A549 (cell line): ENCODE results near the gene TRAPPC4. TPM values are rescaled to one million over a fixed set of nuclear protein-coding genes. Genes with fewer than 3 reads are reported as not detected.

Experiments
- ATAC-seq, 2 experiments: fragments of 200-7000 bp in 1 of 2; fragments of >200 bp in 1 of 2; cut with Nextera tagmentation in 1 of 2; cut with Tn5 transposase in 1 of 2; 3 replicates each; pipeline versions ENCODE4 v1.8.0 to v1.9.1; 2018 to 2020; ENCODE audit warnings: mild to moderate bottlenecking in 1 of 2, moderate library complexity in 1 of 2
- CTCF ChIA-PET: fragments of 300-600 bp; sonication (Branson Sonifier 250); formaldehyde crosslinking; extraction: SDS; loops from one replicate; lab custom pipeline; 2021; ENCODE audit warnings: antibody characterized with exemption, inconsistent platforms; lab: Yijun Ruan, JAX
- POLR2A ChIA-PET: fragments of 350-600 bp; formaldehyde crosslinking; extraction: SDS; loops from one replicate; lab custom pipeline; 2021; ENCODE audit warnings: antibody characterized with exemption, inconsistent platforms; lab: Yijun Ruan, JAX
- DNase-seq, 2 experiments: peaks; one replicate each; pipeline versions ENCODE4 v3.0.0 to v3.0.0-alpha.2; 2011 to 2016; ENCODE audit warnings: low read depth in 1 of 2, low spot score in 1 of 2
- FAIRE-seq: peaks from 2 replicates; lab custom pipeline; 2011; peaks lifted over from hg19 to GRCh38; lab: Jason Lieb, UNC
- H3K27ac ChIP-seq, 2 experiments: fragments of >200 bp; sonication (Bioruptor Twin); formaldehyde crosslinking; 3 replicates each; pipeline ENCODE4 v1.5.1; 2016 to 2017
- H3K4me1 ChIP-seq: fragments of >200 bp; sonication (Bioruptor Twin); formaldehyde crosslinking; 3 replicates; pipeline ENCODE4 v1.6.1; 2016
- H3K4me2 ChIP-seq: fragments of >200 bp; sonication (Bioruptor Twin); formaldehyde crosslinking; 3 replicates; pipeline ENCODE4 v1.6.1; 2016
- H3K4me3 ChIP-seq: fragments of >200 bp; sonication (Bioruptor Twin); formaldehyde crosslinking; 3 replicates; pipeline ENCODE4 v1.5.1; 2016
- H3K9me3 ChIP-seq: fragments of >200 bp; sonication (Bioruptor Twin); formaldehyde crosslinking; 3 replicates; pipeline ENCODE4 v1.6.1; 2016
- BCL3 ChIP-seq: fragments of >200 bp; sonication (Bioruptor Twin); formaldehyde crosslinking; IDR thresholded peaks from 3 replicates; pipeline ENCODE4 v1.6.1; 2016
- CEBPB ChIP-seq, 2 experiments: fragments of >200 bp in 1 of 2; sonication (Bioruptor Twin) in 1 of 2; formaldehyde crosslinking in 1 of 2; IDR thresholded peaks; 2 replicates each; pipeline ENCODE4 v1.6.1; 2012 to 2016
- ELK1 ChIP-seq: fragments of 150-350 bp; IDR thresholded peaks from 2 replicates; pipeline ENCODE4 v1.6.1; 2014; ENCODE audit warnings: low read depth, mild to moderate bottlenecking, low read length
- FOSL2 ChIP-seq, 2 experiments: fragments of 450-650 bp in 1 of 2; fragments of >200 bp in 1 of 2; sonication (Bioruptor Twin) in 1 of 2; formaldehyde crosslinking; IDR thresholded peaks; 2 replicates each; pipeline versions ENCODE4 v1.5.0 to v1.6.1; 2016 to 2020; ENCODE audit warnings: mild to moderate bottlenecking in 1 of 2, moderate library complexity in 1 of 2
- HEYL ChIP-seq: fragments of 250-450 bp; sonication (Bioruptor Pico); IDR thresholded peaks from 2 replicates; pipeline ENCODE4 v1.8.0; 2021; ENCODE audit warnings: mild to moderate bottlenecking, moderate library complexity
- HOXB5 ChIP-seq: fragments of 250-450 bp; sonication (Bioruptor Pico); IDR thresholded peaks from 2 replicates; pipeline ENCODE4 v1.5.0; 2020; ENCODE audit warnings: mild to moderate bottlenecking, moderate library complexity
- JUN ChIP-seq, 2 experiments: fragments of >200 bp; sonication (Bioruptor Twin); formaldehyde crosslinking; IDR thresholded peaks; 2 replicates in 1 of 2; 3 replicates in 1 of 2; pipeline ENCODE4 v1.6.1; 2016 to 2017
- KDM5A ChIP-seq: fragments of 200-600 bp; sonication (generic); IDR thresholded peaks from 2 replicates; pipeline ENCODE4 v1.6.1; 2016; ENCODE audit warnings: antibody characterized with exemption, mild to moderate bottlenecking
- MAFK ChIP-seq: fragments of 450-650 bp; IDR thresholded peaks from 2 replicates; pipeline ENCODE4 v1.6.1; 2014; ENCODE audit not compliant: partially characterized antibody
- MAZ ChIP-seq: fragments of 150-350 bp; IDR thresholded peaks from 2 replicates; pipeline ENCODE4 v1.6.1; 2014; ENCODE audit warnings: antibody characterized with exemption, low read depth, low read length, borderline replicate concordance
- NPAS2 ChIP-seq: fragments of 250-450 bp; sonication (Bioruptor Pico); IDR thresholded peaks from 2 replicates; pipeline ENCODE4 v1.8.0; 2022; ENCODE audit warnings: mild to moderate bottlenecking, moderate library complexity, borderline replicate concordance
- NR3C1 ChIP-seq: fragments of >200 bp; sonication (Bioruptor Twin); formaldehyde crosslinking; IDR thresholded peaks from 3 replicates; pipeline ENCODE4 v1.6.1; 2017
- POLR2AphosphoS2 ChIP-seq: conservative IDR thresholded peaks from 2 replicates; pipeline ENCODE4 v1.6.1; 2012; ENCODE audit warnings: low read length, improper control_type of control experiment, inconsistent platforms
- RAD21 ChIP-seq, 2 experiments: fragments of >200 bp in 1 of 2; sonication (Bioruptor Twin) in 1 of 2; formaldehyde crosslinking in 1 of 2; IDR thresholded peaks in 1 of 2; conservative IDR thresholded peaks in 1 of 2; 2 replicates in 1 of 2; 3 replicates in 1 of 2; pipeline ENCODE4 v1.6.1; 2012 to 2018; ENCODE audit warnings: inconsistent platforms in 1 of 2
- RARB ChIP-seq: fragments of 250-450 bp; sonication (Bioruptor Pico); IDR thresholded peaks from 2 replicates; pipeline ENCODE4 v1.8.0; 2021; ENCODE audit warnings: mild to moderate bottlenecking, moderate library complexity
- REST ChIP-seq: fragments of 200-600 bp; sonication (generic); IDR thresholded peaks from 2 replicates; pipeline ENCODE4 v1.6.1; 2016; ENCODE audit warnings: antibody characterized with exemption, mild to moderate bottlenecking, moderate library complexity
- RNF2 ChIP-seq: fragments of 200-600 bp; sonication (generic); IDR thresholded peaks from 2 replicates; pipeline ENCODE4 v1.6.1; 2016; ENCODE audit warnings: low read depth, mild to moderate bottlenecking, antibody characterized with exemption, moderate library complexity, borderline replicate concordance
- SREBF2 ChIP-seq: fragments of 450-650 bp; IDR thresholded peaks from 2 replicates; pipeline ENCODE4 v1.6.1; 2014; ENCODE audit warnings: mild to moderate bottlenecking, moderate library complexity
- TFCP2L1 ChIP-seq: fragments of 250-450 bp; sonication (Bioruptor Pico); IDR thresholded peaks from 2 replicates; pipeline ENCODE4 v1.5.0; 2021; ENCODE audit warnings: mild to moderate bottlenecking
- ZFP36 ChIP-seq: fragments of 450-650 bp; IDR thresholded peaks from 2 replicates; pipeline ENCODE4 v1.6.1; 2014; ENCODE audit warnings: borderline replicate concordance; ENCODE audit not compliant: partially characterized antibody
- ZSCAN20 ChIP-seq: fragments of 250-450 bp; sonication (Bioruptor Pico); IDR thresholded peaks from 2 replicates; pipeline ENCODE4 v1.8.0; 2022; ENCODE audit warnings: mild to moderate bottlenecking, moderate library complexity
- WGBS: methylation state at CpG from one replicate; pipeline ENCODE4 v1.1.6; 2017; ENCODE audit errors: missing lambda C conversion rate; 5-methylcytosine and 5-hydroxymethylcytosine counted together
- polyA plus RNA-seq, 4 experiments: library from polyadenylated mRNA; depleted of rRNA in 3 of 4; stranded (reverse); fragments of >200 nt; fragmentation: RNase III in 1 of 4; extraction: RNeasy Plus Mini Kit Qiagen cat#74134 plus additional on column Dnase treatment in 1 of 4; gene quantifications; 2 replicates in 3 of 4; 3 replicates in 1 of 4; pipeline ENCODE4 v1.2.3, GENCODE V29; 2011 to 2017
- TF ChIP-seq, protein P1 (sequence below): IDR thresholded peaks from 2 replicates; pipeline ENCODE4 v1.6.1; 2012
- TF ChIP-seq, protein P2 (sequence below): IDR thresholded peaks from 2 replicates; pipeline ENCODE4 v1.6.1; 2012; ENCODE audit warnings: low read depth, borderline replicate concordance
- TF ChIP-seq, protein P3 (sequence below): fragments of 250-450 bp; sonication (Bioruptor Pico); IDR thresholded peaks from 2 replicates; pipeline ENCODE4 v1.5.0; 2020; ENCODE audit warnings: low read depth, mild to moderate bottlenecking, moderate library complexity

The TRAPPC4 gene
- polyA plus RNA-seq, 2 of the 4 experiments (the other 2 are of a cell fraction): 71.6 to 77.7 TPM

GRCh38 chr11:119025099-119025473 is 6.5 kb downstream of the TRAPPC4 start:
- no peak for FAIRE-seq
- Histone ChIP-seq H3K9me3 (no peaks in the 10 kb centered on the region), H3K27ac (no peak overlapping the region), H3K4me1 (peaks cover 32% of the 10 kb centered on the region), H3K4me3 (no peak overlapping the region), H3K4me2 (no peak overlapping the region)
- ChIA-PET POLR2A (no interaction called here), CTCF (interaction anchor here (0.8 to 1.4 kb wide), 2 partner anchors 18 to 31 kb away, joined by 4 read pairs; partner anchors contain the start of gene HYOU1)
- DNase-seq: no peak
- ATAC-seq: no peak
- TF ChIP-seq JUN (IDR thresholded peaks at IDR 0.05): no peak
- 74% methylated on average over 5 of the region's 5 CpGs for WGBS

GRCh38 chr11:119025541-119025940 is 7.0 kb downstream of the TRAPPC4 start:
- ChIA-PET CTCF (interaction anchor here (0.8 to 1.4 kb wide), 2 partner anchors 18 to 31 kb away, joined by 4 read pairs; partner anchors contain the start of gene HYOU1), POLR2A (no interaction called here)
- H3K27ac ChIP-seq: no peak overlapping the region
- TF ChIP-seq MAZ (no peak), SREBF2 (no peak), NPAS2 (no peak), NR3C1 (no peak), ELK1 (no peak), RAD21 (conservative IDR thresholded peaks at IDR 0.05 in 1 of 2, IDR thresholded peaks at IDR 0.05 in 1 of 2) (no peak), RARB (CRISPR knock-in tag) (no peak), FOSL2 (IDR thresholded peaks at IDR 0.05) (no peak), FOSL2 (CRISPR knock-in tag; IDR thresholded peaks at IDR 0.05) (no peak), MAFK (no peak), POLR2AphosphoS2 (no peak), KDM5A (no peak), ZSCAN20 (CRISPR knock-in tag) (no peak), HOXB5 (no peak), HEYL (CRISPR knock-in tag) (no peak), CEBPB (IDR thresholded peaks at IDR 0.05) (no peak)
- TF ChIP-seq, protein P1, sequence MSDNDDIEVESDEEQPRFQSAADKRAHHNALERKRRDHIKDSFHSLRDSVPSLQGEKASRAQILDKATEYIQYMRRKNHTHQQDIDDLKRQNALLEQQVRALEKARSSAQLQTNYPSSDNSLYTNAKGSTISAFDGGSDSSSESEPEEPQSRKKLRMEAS: no peak
- TF ChIP-seq, protein P2, sequence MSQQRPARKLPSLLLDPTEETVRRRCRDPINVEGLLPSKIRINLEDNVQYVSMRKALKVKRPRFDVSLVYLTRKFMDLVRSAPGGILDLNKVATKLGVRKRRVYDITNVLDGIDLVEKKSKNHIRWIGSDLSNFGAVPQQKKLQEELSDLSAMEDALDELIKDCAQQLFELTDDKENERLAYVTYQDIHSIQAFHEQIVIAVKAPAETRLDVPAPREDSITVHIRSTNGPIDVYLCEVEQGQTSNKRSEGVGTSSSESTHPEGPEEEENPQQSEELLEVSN: no peak
- DNase-seq: no peak
- FAIRE-seq: no peak
- H3K4me1 ChIP-seq: peaks cover 28% of the 10 kb centered on the region
- H3K9me3 ChIP-seq: no peaks in the 10 kb centered on the region
- WGBS: 93% methylated on average over 5 of the region's 5 CpGs
- no peak for ATAC-seq
- no peak overlapping the region for H3K4me3 ChIP-seq
- H3K4me2 ChIP-seq: no peak overlapping the region

DNA sequence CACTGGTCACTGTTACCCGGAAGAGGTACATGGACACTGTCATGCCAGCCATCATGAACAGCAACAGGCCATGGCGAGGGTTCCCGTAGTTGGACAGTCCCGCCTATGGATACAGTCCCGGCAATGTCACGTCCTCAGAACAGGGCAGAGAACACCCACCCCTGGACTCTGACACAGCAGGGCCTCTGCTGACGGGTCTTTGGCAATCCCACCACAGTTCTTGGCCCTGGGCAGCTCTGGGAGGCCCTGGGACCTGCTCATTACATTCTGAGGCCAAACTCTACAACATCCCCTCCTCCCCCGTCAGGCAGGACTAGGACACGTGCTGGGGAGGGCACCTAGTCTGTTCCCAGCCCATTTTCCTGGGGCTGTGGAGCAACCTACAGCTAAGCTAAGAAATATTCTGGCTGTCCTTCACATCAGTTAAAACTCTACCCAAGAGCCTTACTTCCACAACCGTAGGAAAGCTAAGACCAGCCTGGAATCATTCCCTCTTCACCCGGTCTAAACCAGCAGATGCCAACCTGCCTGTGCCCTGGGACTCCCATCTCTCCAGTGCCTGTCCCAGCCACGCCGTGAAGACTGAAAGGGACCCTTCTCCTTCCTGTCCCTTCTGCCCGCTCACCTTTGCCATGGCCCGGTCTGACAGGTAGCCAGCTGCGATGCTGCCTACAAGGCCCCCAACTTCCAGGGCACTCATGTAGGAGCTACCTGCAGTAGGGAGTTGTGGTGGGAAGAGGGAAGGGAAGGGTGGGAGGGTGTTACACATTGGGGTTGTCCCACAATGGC is 7.6 kb downstream of the TRAPPC4 start:
- Histone ChIP-seq H3K9me3 (no peaks in the 10 kb centered on the region), H3K4me3 (no peak overlapping the region), H3K4me1 (peaks cover 22% of the 10 kb centered on the region), H3K27ac (no peak overlapping the region), H3K4me2 (no peak overlapping the region)
- 91% methylated on average over 15 of the region's 16 CpGs for WGBS
- CTCF ChIA-PET: no interaction called here
- ATAC-seq (no peak), DNase-seq (no peak), FAIRE-seq (no peak)
- POLR2A ChIA-PET: interaction anchor here (0.6 to 1.6 kb wide), 2 partner anchors 8 to 71 kb away, joined by 3 to 4 read pairs; partner anchors contain the start of gene RPS25
- TF ChIP-seq ZFP36: no peak
- no peak for TF ChIP-seq RNF2
- TF ChIP-seq, protein P3, sequence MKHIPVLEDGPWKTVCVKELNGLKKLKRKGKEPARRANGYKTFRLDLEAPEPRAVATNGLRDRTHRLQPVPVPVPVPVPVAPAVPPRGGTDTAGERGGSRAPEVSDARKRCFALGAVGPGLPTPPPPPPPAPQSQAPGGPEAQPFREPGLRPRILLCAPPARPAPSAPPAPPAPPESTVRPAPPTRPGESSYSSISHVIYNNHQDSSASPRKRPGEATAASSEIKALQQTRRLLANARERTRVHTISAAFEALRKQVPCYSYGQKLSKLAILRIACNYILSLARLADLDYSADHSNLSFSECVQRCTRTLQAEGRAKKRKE (CRISPR knock-in tag): no peak
- no peak for TF ChIP-seq HOXB5
- TF ChIP-seq REST: no peak
- TF ChIP-seq MAZ: no peak
- no peak for TF ChIP-seq TFCP2L1 (CRISPR knock-in tag)
- TF ChIP-seq BCL3: no peak
